ENCODE data around the gene NAGK. TPM values are rescaled to one million over a fixed set of nuclear protein-coding genes. Genes with fewer than 3 reads are reported as not detected.

Gene NAGK
- total and polyA plus RNA-seq, 11 donors, result 38.3 to 143 (median 49.9) TPM

DNA sequence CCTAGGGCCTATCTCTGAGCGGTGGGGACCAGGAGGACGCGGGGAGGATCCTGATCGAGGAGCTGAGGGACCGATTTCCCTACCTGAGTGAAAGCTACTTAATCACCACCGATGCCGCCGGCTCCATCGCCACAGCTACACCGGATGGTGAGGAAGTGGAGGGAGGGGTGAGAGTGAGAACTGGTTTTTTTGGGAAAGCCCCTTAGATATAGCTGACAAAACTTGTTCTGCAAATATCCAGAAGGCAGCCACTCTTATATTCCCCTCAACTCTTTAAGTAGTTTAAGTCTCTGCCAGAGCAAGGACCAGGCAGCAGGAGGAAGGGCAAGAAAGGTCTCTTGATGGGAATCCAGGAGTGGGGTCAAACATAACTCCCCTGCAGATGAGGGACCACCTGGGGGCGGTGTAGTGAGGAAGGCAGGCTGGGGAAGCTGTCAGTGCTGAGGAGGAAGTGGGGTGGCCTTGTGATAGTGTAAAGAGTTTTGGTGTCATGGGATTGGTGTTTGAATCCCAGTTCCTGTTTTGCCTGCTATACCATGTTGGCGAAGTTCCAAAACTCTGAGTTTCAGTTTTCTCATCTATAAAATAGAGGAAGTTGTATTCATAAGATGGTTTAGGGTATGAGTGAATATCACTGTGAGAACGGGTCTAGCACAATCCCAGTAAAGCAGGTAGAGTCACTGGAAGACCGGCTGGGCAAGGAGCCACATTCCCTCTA is 3.4 kb downstream of the NAGK start:
- Histone ChIP-seq H3K4me3 (peak overlapping the region in 1 of 12 donors; percentile 91), H3K9me3 (no peaks in the 10 kb centered on the region), H3K27ac (peak overlapping the region in 5 of 12 donors; percentile 3 to 96 (median 19)), H3K4me1 (peaks cover 4 to 77% (median 25%) of the 10 kb centered on the region in 12 donors), H3K36me3 (peaks cover 0 to 54% (median 43%) of the 10 kb centered on the region in 9 donors), H3K27me3 (no peaks in the 10 kb centered on the region)
- TF ChIP-seq, protein P1, sequence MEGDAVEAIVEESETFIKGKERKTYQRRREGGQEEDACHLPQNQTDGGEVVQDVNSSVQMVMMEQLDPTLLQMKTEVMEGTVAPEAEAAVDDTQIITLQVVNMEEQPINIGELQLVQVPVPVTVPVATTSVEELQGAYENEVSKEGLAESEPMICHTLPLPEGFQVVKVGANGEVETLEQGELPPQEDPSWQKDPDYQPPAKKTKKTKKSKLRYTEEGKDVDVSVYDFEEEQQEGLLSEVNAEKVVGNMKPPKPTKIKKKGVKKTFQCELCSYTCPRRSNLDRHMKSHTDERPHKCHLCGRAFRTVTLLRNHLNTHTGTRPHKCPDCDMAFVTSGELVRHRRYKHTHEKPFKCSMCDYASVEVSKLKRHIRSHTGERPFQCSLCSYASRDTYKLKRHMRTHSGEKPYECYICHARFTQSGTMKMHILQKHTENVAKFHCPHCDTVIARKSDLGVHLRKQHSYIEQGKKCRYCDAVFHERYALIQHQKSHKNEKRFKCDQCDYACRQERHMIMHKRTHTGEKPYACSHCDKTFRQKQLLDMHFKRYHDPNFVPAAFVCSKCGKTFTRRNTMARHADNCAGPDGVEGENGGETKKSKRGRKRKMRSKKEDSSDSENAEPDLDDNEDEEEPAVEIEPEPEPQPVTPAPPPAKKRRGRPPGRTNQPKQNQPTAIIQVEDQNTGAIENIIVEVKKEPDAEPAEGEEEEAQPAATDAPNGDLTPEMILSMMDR (IDR thresholded peaks at IDR 0.05), result no peak
- TF ChIP-seq POLR2A (IDR thresholded peaks at IDR 0.05), result no peak
- DNase-seq, result peak in 1 of 5 donors; percentile 33
- 69 to 76% (median 73%) methylated on average over 14 of the region's 14 CpGs for WGBS, 4 donors
- ATAC-seq, result no peak
- intact Hi-C loops (cut with DNase I), result no loop called here

DNA sequence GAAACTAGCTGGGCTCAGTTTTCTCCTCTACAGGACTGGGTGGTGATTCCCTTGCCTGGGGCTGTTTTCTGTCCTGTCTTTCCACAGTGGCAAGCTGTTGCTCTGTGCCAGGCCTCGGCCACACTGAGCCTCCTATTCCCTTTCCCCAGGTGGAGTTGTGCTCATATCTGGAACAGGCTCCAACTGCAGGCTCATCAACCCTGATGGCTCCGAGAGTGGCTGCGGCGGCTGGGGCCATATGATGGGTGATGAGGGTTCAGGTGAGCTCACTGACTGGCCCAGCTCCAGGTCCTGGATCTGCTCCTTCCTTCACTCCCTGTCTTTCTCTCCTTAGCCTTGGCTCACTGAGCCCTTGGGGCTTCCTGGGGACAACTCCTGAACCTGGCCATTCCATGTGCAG is 4.0 kb downstream of the NAGK start:
- no peak for TF ChIP-seq POLR2A (IDR thresholded peaks at IDR 0.05)
- TF ChIP-seq, protein P1 (IDR thresholded peaks at IDR 0.05), result no peak
- intact Hi-C loops (cut with DNase I), result no loop called here
- WGBS, 4 donors, result 91 to 100% (median 97%) methylated on average over 1 to 4 of the region's 4 CpGs
- no peak for ATAC-seq
- H3K27ac ChIP-seq, result peak overlapping the region in 5 of 12 donors; percentile 1 to 96 (median 19)
- H3K4me3 ChIP-seq, result peak overlapping the region in 1 of 12 donors; percentile 2
- no peak for DNase-seq
- H3K4me1 ChIP-seq, result peaks cover 4 to 76% (median 22%) of the 10 kb centered on the region in 12 donors
- H3K27me3 ChIP-seq, result no peaks in the 10 kb centered on the region
- peaks cover 0 to 60% (median 50%) of the 10 kb centered on the region in 9 donors for H3K36me3 ChIP-seq
- no peaks in the 10 kb centered on the region for H3K9me3 ChIP-seq

DNA sequence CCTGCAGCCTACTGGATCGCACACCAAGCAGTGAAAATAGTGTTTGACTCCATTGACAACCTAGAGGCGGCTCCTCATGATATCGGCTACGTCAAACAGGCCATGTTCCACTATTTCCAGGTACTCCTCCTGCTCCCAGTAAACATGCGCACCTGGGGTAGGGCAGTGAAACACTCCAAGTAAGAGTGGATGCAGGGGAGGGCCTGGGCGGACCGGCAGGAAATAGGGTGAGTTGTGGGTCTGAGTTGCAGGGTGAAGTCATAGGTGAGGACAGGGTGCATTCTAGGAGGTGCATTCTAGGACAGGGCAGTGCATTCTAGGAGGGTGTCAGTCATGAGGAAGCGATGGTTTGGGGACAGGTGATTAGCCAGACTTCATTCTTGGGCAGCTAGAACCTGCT is 5.0 kb downstream of the NAGK start:
- WGBS, 4 donors, result 89 to 99% (median 94%) methylated on average over 8 of the region's 8 CpGs
- DNase-seq (no peak), ATAC-seq (no peak)
- Histone ChIP-seq H3K4me3 (no peak overlapping the region), H3K4me1 (peaks cover 4 to 74% (median 20%) of the 10 kb centered on the region in 12 donors), H3K36me3 (peaks cover 0 to 70% (median 60%) of the 10 kb centered on the region in 9 donors), H3K27me3 (no peaks in the 10 kb centered on the region), H3K27ac (no peak overlapping the region), H3K9me3 (no peaks in the 10 kb centered on the region)
- TF ChIP-seq, protein P1 (IDR thresholded peaks at IDR 0.05), result no peak
- TF ChIP-seq POLR2A (IDR thresholded peaks at IDR 0.05), result no peak
- intact Hi-C loops (cut with DNase I), result no loop called here

DNA sequence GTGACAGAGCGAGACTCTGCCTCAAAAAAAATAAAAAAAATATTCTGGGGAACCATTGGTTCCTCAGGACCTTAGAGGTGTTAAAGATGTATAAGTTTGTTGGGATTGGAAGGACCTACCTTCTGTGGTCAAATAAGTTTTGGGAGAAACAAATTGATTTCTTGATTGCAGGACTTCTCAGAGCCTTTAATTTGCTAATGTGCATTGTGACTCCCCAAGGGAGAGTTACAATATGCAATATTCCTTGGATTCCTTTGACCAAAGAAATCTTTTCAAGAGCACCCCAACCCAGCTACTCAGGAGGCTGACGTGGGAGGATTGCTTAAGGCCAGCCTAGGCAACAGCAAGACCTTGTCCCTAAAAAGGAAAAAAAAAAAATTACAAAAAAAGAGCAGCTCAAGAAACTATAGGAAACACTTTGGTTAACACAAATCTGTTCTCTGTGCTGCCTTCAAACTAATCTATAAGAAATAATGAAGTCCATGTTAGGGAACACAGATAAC is 6.5 kb downstream of the NAGK start:
- TF ChIP-seq, protein P1 (IDR thresholded peaks at IDR 0.05), result no peak
- no peak for TF ChIP-seq POLR2A (IDR thresholded peaks at IDR 0.05)
- DNase-seq, result no peak
- Histone ChIP-seq H3K4me1 (peaks cover 0 to 63% (median 10%) of the 10 kb centered on the region in 12 donors), H3K36me3 (peaks cover 0 to 85% (median 69%) of the 10 kb centered on the region in 9 donors), H3K4me3 (no peak overlapping the region), H3K27me3 (no peaks in the 10 kb centered on the region), H3K27ac (no peak overlapping the region), H3K9me3 (no peaks in the 10 kb centered on the region)
- intact Hi-C loops (cut with DNase I), result no loop called here
- ATAC-seq, result no peak
- 95 to 100% (median 97%) methylated on average over 2 of the region's 2 CpGs for WGBS, 4 donors
